ENCODE results near the gene MSRB3.

Gene MSRB3

GRCh38 chr12:65305346-65305950 is 27.0 kb downstream of the MSRB3 start:
- no peak overlapping the region for H3K14ac ChIP-seq (ENCODE audit: low read length)

GRCh38 chr12:65306366-65307168 is 28.1 kb downstream of the MSRB3 start:
- H3K4me2 ChIP-seq (ENCODE audit: insufficient read depth, low read length, poor library complexity, severe bottlenecking): no peak overlapping the region
- H2BK120ac ChIP-seq (ENCODE audit: low read depth, low read length): no peak overlapping the region
- no peak overlapping the region for H3K9ac ChIP-seq (ENCODE audit: low read depth, low read length, poor library complexity)
- no peak for DNase-seq (ENCODE audit: low spot score)
- no peaks in the 10 kb centered on the region for H3K36me3 ChIP-seq (replicated peaks in 1 of 2; ENCODE audit: control insufficient read depth in 2 of 2, insufficient read depth in 2 of 2, low read length in 2 of 2)
- no peak overlapping the region for H3K23ac ChIP-seq (ENCODE audit: low read depth, low read length, poor library complexity)
- no peak overlapping the region for H3K14ac ChIP-seq (ENCODE audit: low read length)
- no peak overlapping the region for H2BK15ac ChIP-seq (ENCODE audit: low read length)
- H3K27ac ChIP-seq (replicated peaks; ENCODE audit: low read length): no peak overlapping the region
- H3K79me1 ChIP-seq (ENCODE audit: low read depth, low read length): no peaks in the 10 kb centered on the region
- no peak overlapping the region for H2AK5ac ChIP-seq (ENCODE audit: low read depth, low read length)
- H3K9me3 ChIP-seq (replicated peaks in 1 of 2; ENCODE audit: control insufficient read depth in 2 of 2, insufficient read depth in 1 of 2, low read depth in 1 of 2, low read length in 2 of 2): no peaks in the 10 kb centered on the region
- no peak overlapping the region for H3K4me3 ChIP-seq (ENCODE audit: low read length in 2 of 2)
- no peak overlapping the region for H2BK5ac ChIP-seq (ENCODE audit: low read length)
- no CpG with 5 or more reads among the region's 6 CpGs for WGBS, 2 donors (ENCODE audit: extremely low coverage in 2 of 2, insufficient read length in 2 of 2, insufficient replicate concordance in 1 of 2)
- no peak overlapping the region for H3K18ac ChIP-seq (ENCODE audit: low read length)
- H2AFZ ChIP-seq (ENCODE audit: low read length): no peak overlapping the region
- H4K8ac ChIP-seq (ENCODE audit: low read depth, low read length): no peak overlapping the region
- H3K4ac ChIP-seq (ENCODE audit: low read length): no peak overlapping the region
- no peaks in the 10 kb centered on the region for H3K27me3 ChIP-seq (ENCODE audit: control insufficient read depth in 3 of 3, insufficient read depth in 3 of 3, low read depth in 1 of 3, low read length in 3 of 3)
- peaks cover 1 to 5% of the 10 kb centered on the region in 2 donors for H3K4me1 ChIP-seq (ENCODE audit: control insufficient read depth in 2 of 2, insufficient read depth in 1 of 2, low read depth in 1 of 2, low read length in 2 of 2)
- H2BK12ac ChIP-seq (ENCODE audit: low read length): no peak overlapping the region
- H4K91ac ChIP-seq (ENCODE audit: low read depth, low read length, poor library complexity): no peak overlapping the region

More at GRCh38 chr12:65305346-65305950, 27.0 kb downstream of the MSRB3 start:
- no peak overlapping the region for H3K18ac ChIP-seq (ENCODE audit: low read length)
- no peak overlapping the region for H2BK12ac ChIP-seq (ENCODE audit: low read length)
- H3K4me3 ChIP-seq (ENCODE audit: low read length in 2 of 2): no peak overlapping the region
- H3K27ac ChIP-seq (replicated peaks; ENCODE audit: low read length): no peak overlapping the region
- no peak overlapping the region for H3K23ac ChIP-seq (ENCODE audit: low read depth, low read length, poor library complexity)
- H3K79me1 ChIP-seq (ENCODE audit: low read depth, low read length): no peaks in the 10 kb centered on the region
- no peaks in the 10 kb centered on the region for H3K9me3 ChIP-seq (replicated peaks in 1 of 2; ENCODE audit: control insufficient read depth in 2 of 2, insufficient read depth in 1 of 2, low read depth in 1 of 2, low read length in 2 of 2)
- H2BK15ac ChIP-seq (ENCODE audit: low read length): no peak overlapping the region
- H3K4me2 ChIP-seq (ENCODE audit: insufficient read depth, low read length, poor library complexity, severe bottlenecking): no peak overlapping the region
- no peak for DNase-seq (ENCODE audit: low spot score)
- H2BK120ac ChIP-seq (ENCODE audit: low read depth, low read length): no peak overlapping the region
- H2AFZ ChIP-seq (ENCODE audit: low read length): no peak overlapping the region
- no CpG with 5 or more reads among the region's 2 CpGs for WGBS, 2 donors (ENCODE audit: extremely low coverage in 2 of 2, insufficient read length in 2 of 2, insufficient replicate concordance in 1 of 2)
- H4K8ac ChIP-seq (ENCODE audit: low read depth, low read length): no peak overlapping the region
- H2BK5ac ChIP-seq (ENCODE audit: low read length): no peak overlapping the region
- H3K4me1 ChIP-seq (ENCODE audit: control insufficient read depth in 2 of 2, insufficient read depth in 1 of 2, low read depth in 1 of 2, low read length in 2 of 2): peaks cover 1 to 5% of the 10 kb centered on the region in 2 donors
- no peak overlapping the region for H4K91ac ChIP-seq (ENCODE audit: low read depth, low read length, poor library complexity)
- no peaks in the 10 kb centered on the region for H3K27me3 ChIP-seq (ENCODE audit: control insufficient read depth in 3 of 3, insufficient read depth in 3 of 3, low read depth in 1 of 3, low read length in 3 of 3)
- H3K4ac ChIP-seq (ENCODE audit: low read length): no peak overlapping the region
- H3K9ac ChIP-seq (ENCODE audit: low read depth, low read length, poor library complexity): no peak overlapping the region
- no peaks in the 10 kb centered on the region for H3K36me3 ChIP-seq (replicated peaks in 1 of 2; ENCODE audit: control insufficient read depth in 2 of 2, insufficient read depth in 2 of 2, low read length in 2 of 2)
- no peak overlapping the region for H2AK5ac ChIP-seq (ENCODE audit: low read depth, low read length)

GRCh38 chr12:65307169-65307501 is 28.7 kb downstream of the MSRB3 start:
- no peak overlapping the region for H3K18ac ChIP-seq (ENCODE audit: low read length)
- no peaks in the 10 kb centered on the region for H3K79me1 ChIP-seq (ENCODE audit: low read depth, low read length)
- H4K8ac ChIP-seq (ENCODE audit: low read depth, low read length): no peak overlapping the region
- H3K4me3 ChIP-seq (ENCODE audit: low read length in 2 of 2): no peak overlapping the region
- no peaks in the 10 kb centered on the region for H3K36me3 ChIP-seq (replicated peaks in 1 of 2; ENCODE audit: control insufficient read depth in 2 of 2, insufficient read depth in 2 of 2, low read length in 2 of 2)
- H3K9me3 ChIP-seq (replicated peaks in 1 of 2; ENCODE audit: control insufficient read depth in 2 of 2, insufficient read depth in 1 of 2, low read depth in 1 of 2, low read length in 2 of 2): no peaks in the 10 kb centered on the region
- no peak overlapping the region for H2AFZ ChIP-seq (ENCODE audit: low read length)
- H3K4me1 ChIP-seq (ENCODE audit: control insufficient read depth in 2 of 2, insufficient read depth in 1 of 2, low read depth in 1 of 2, low read length in 2 of 2): peaks cover 1 to 5% of the 10 kb centered on the region in 2 donors
- no peak overlapping the region for H2BK12ac ChIP-seq (ENCODE audit: low read length)
- no CpG with 5 or more reads among the region's 3 CpGs for whole genome bisulfite sequencing, 2 donors (ENCODE audit: extremely low coverage in 2 of 2, insufficient read length in 2 of 2, insufficient replicate concordance in 1 of 2)
- no peak overlapping the region for H3K27ac ChIP-seq (replicated peaks; ENCODE audit: low read length)
- H3K9ac ChIP-seq (ENCODE audit: low read depth, low read length, poor library complexity): no peak overlapping the region
- H3K4me2 ChIP-seq (ENCODE audit: insufficient read depth, low read length, poor library complexity, severe bottlenecking): no peak overlapping the region
- no peak overlapping the region for H3K14ac ChIP-seq (ENCODE audit: low read length)
- no peak overlapping the region for H2BK120ac ChIP-seq (ENCODE audit: low read depth, low read length)
- H2BK15ac ChIP-seq (ENCODE audit: low read length): no peak overlapping the region
- H2AK5ac ChIP-seq (ENCODE audit: low read depth, low read length): no peak overlapping the region
- no peak overlapping the region for H3K4ac ChIP-seq (ENCODE audit: low read length)
- no peak for DNase-seq (ENCODE audit: low spot score)
- H2BK5ac ChIP-seq (ENCODE audit: low read length): no peak overlapping the region
- H3K23ac ChIP-seq (ENCODE audit: low read depth, low read length, poor library complexity): no peak overlapping the region
- H3K27me3 ChIP-seq (ENCODE audit: control insufficient read depth in 3 of 3, insufficient read depth in 3 of 3, low read depth in 1 of 3, low read length in 3 of 3): no peaks in the 10 kb centered on the region
- H4K91ac ChIP-seq (ENCODE audit: low read depth, low read length, poor library complexity): no peak overlapping the region

- Histone ChIP-seq H2BK120ac (ENCODE audit: low read depth, low read length) (no peak overlapping the region), H2AFZ (ENCODE audit: low read length) (no peak overlapping the region), H3K23ac (ENCODE audit: low read depth, low read length, poor library complexity) (no peak overlapping the region), H3K27ac (replicated peaks; ENCODE audit: low read length) (no peak overlapping the region), H3K9ac (ENCODE audit: low read depth, low read length, poor library complexity) (no peak overlapping the region), H3K9me3 (replicated peaks in 1 of 2; ENCODE audit: control insufficient read depth in 2 of 2, insufficient read depth in 1 of 2, low read depth in 1 of 2, low read length in 2 of 2) (no peaks in the 10 kb centered on the region), H3K79me1 (ENCODE audit: low read depth, low read length) (no peaks in the 10 kb centered on the region), H4K8ac (ENCODE audit: low read depth, low read length) (no peak overlapping the region), H3K4me3 (ENCODE audit: low read length in 2 of 2) (no peak overlapping the region), H3K14ac (ENCODE audit: low read length) (no peak overlapping the region), H3K4me1 (ENCODE audit: control insufficient read depth in 2 of 2, insufficient read depth in 1 of 2, low read depth in 1 of 2, low read length in 2 of 2) (peaks cover 0 to 5% of the 10 kb centered on the region in 2 donors), H2BK5ac (ENCODE audit: low read length) (no peak overlapping the region), H2BK15ac (ENCODE audit: low read length) (no peak overlapping the region), H3K36me3 (replicated peaks in 1 of 2; ENCODE audit: control insufficient read depth in 2 of 2, insufficient read depth in 2 of 2, low read length in 2 of 2) (no peaks in the 10 kb centered on the region), H2BK12ac (ENCODE audit: low read length) (no peak overlapping the region), H3K4ac (ENCODE audit: low read length) (no peak overlapping the region), H3K4me2 (ENCODE audit: insufficient read depth, low read length, poor library complexity, severe bottlenecking) (no peak overlapping the region), H3K27me3 (ENCODE audit: control insufficient read depth in 3 of 3, insufficient read depth in 3 of 3, low read depth in 1 of 3, low read length in 3 of 3) (no peaks in the 10 kb centered on the region), H2AK5ac (ENCODE audit: low read depth, low read length) (no peak overlapping the region), H3K18ac (ENCODE audit: low read length) (no peak overlapping the region), H4K91ac (ENCODE audit: low read depth, low read length, poor library complexity) (no peak overlapping the region)
- WGBS, 2 donors (ENCODE audit: extremely low coverage in 2 of 2, insufficient read length in 2 of 2, insufficient replicate concordance in 1 of 2): no CpG with 5 or more reads among the region's 4 CpGs
- DNase-seq (ENCODE audit: low spot score): no peak
Measured at GRCh38 chr12:65308006-65308405, 29.5 kb downstream of the MSRB3 start.

All from neuronal stem cell (in vitro differentiated cells).